Peyer's patch (tissue), 4 donors: ENCODE results near the gene MTG2.

Experiments
- POLR2A ChIP-seq, 2 donors: fragments of 450-650 bp; IDR thresholded peaks; one replicate each; pipeline ENCODE4 v1.5.1; 2017; ENCODE audit warnings: antibody characterized with exemption in 2 of 2, mild to moderate bottlenecking in 2 of 2, moderate library complexity in 2 of 2
- TF ChIP-seq, protein P1 (sequence below), 6 experiments: fragments of 450-650 bp in 4 of 6; fragments of 200-600 bp in 2 of 6; sonication (generic) in 1 of 6; IDR thresholded peaks; one replicate each; pipeline ENCODE4 v1.5.1; 2017 to 2019; ENCODE audit warnings: antibody characterized with exemption in 6 of 6, mild to moderate bottlenecking in 3 of 6, moderate library complexity in 1 of 6

- TF ChIP-seq, protein P1, sequence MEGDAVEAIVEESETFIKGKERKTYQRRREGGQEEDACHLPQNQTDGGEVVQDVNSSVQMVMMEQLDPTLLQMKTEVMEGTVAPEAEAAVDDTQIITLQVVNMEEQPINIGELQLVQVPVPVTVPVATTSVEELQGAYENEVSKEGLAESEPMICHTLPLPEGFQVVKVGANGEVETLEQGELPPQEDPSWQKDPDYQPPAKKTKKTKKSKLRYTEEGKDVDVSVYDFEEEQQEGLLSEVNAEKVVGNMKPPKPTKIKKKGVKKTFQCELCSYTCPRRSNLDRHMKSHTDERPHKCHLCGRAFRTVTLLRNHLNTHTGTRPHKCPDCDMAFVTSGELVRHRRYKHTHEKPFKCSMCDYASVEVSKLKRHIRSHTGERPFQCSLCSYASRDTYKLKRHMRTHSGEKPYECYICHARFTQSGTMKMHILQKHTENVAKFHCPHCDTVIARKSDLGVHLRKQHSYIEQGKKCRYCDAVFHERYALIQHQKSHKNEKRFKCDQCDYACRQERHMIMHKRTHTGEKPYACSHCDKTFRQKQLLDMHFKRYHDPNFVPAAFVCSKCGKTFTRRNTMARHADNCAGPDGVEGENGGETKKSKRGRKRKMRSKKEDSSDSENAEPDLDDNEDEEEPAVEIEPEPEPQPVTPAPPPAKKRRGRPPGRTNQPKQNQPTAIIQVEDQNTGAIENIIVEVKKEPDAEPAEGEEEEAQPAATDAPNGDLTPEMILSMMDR (IDR thresholded peaks at IDR 0.05): no peak
- no peak for TF ChIP-seq POLR2A (IDR thresholded peaks at IDR 0.05)
These were observed 27.1 kb downstream of the MTG2 start for GRCh38 chr20:62209850-62210495.
